WTC11 (cell line): ENCODE results near the gene PIK3C2A.

Experiments used
- CTCF ChIP-seq: fragments of 200-600 bp; IDR thresholded peaks from 2 replicates; pipeline ENCODE4 v1.8.0; 2022; ENCODE audit warnings: antibody characterized with exemption
- JUN ChIP-seq: sonication (generic); formaldehyde crosslinking; IDR thresholded peaks from 2 replicates; pipeline ENCODE4 v1.8.0; 2023; ENCODE audit warnings: mild to moderate bottlenecking, missing genetic modification reagents
- MYBL2 ChIP-seq: sonication (generic); formaldehyde crosslinking; IDR thresholded peaks from 2 replicates; pipeline ENCODE4 v1.8.1; 2023; ENCODE audit warnings: mild to moderate bottlenecking, moderate library complexity, missing genetic modification reagents
- ZNF121 ChIP-seq: sonication (generic); formaldehyde crosslinking; IDR thresholded peaks from 2 replicates; pipeline ENCODE4 v1.8.0; 2023; ENCODE audit warnings: missing genetic modification reagents
- ZNF317 ChIP-seq: sonication (generic); formaldehyde crosslinking; IDR thresholded peaks from 2 replicates; pipeline ENCODE4 v1.8.1; 2023; ENCODE audit warnings: low read depth, mild to moderate bottlenecking, moderate library complexity, missing genetic modification reagents, borderline replicate concordance
- ZNF671 ChIP-seq: fragments of 250-450 bp; sonication (Bioruptor Pico); IDR thresholded peaks from 2 replicates; pipeline ENCODE4 v1.8.0; 2021; ENCODE audit warnings: mild to moderate bottlenecking
- TF ChIP-seq, protein P1 (sequence below): sonication (generic); formaldehyde crosslinking; IDR thresholded peaks from 2 replicates; pipeline ENCODE4 v1.8.1; 2023; ENCODE audit warnings: mild to moderate bottlenecking, missing genetic modification reagents, moderate library complexity
- TF ChIP-seq, protein P2 (sequence below): fragments of 250-450 bp; sonication (Bioruptor Pico); IDR thresholded peaks from 2 replicates; pipeline ENCODE4 v1.9.0; 2021; ENCODE audit warnings: mild to moderate bottlenecking
- TF ChIP-seq, protein P3 (sequence below): sonication (generic); formaldehyde crosslinking; IDR thresholded peaks from 2 replicates; pipeline ENCODE4 v1.8.1; 2023; ENCODE audit warnings: mild to moderate bottlenecking, missing genetic modification reagents, moderate library complexity
- TF ChIP-seq, protein P4 (sequence below): sonication (generic); formaldehyde crosslinking; IDR thresholded peaks from 2 replicates; pipeline ENCODE4 v1.8.1; 2022; ENCODE audit warnings: mild to moderate bottlenecking, missing genetic modification reagents, moderate library complexity, borderline replicate concordance
- TF ChIP-seq, protein P5 (sequence below): sonication (generic); formaldehyde crosslinking; IDR thresholded peaks from 2 replicates; pipeline ENCODE4 v1.8.0; 2023; ENCODE audit warnings: missing genetic modification reagents

DNA sequence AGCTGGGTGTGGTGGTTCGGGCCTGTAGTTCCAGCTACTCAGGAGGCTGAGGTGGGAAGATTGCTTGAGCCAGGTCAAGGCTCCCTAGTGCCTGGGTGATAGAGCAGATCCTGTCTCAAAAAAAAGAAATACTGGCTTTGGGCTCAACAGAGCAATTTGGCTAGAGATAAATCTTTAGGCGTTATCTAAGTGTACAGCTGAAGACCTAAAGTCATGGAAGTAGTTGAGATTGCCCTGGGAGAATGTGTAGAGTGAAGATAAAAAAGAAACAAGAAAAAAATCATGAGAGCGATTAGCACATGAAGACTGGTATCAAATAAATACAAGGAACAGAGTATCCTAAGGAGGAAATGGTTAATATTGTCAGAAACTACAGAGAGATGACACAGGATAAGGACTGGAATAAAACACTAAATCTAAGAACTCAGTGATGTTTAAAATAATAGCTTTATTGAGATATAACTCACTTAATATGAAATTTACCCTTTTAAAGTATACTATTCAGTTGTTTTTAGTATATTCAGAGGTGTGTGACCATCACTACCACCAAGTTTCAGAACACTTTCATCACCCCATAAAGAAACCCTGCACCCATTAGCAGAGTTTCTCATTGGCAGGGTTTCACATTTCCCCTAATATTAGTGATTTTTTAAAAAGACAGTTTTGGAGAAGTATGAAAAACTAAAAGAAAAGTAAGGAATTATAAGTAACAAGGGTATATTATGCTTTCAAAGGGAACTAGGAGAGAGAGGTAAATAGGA lies 20.7 kb downstream of the PIK3C2A start:
- no peak for TF ChIP-seq MYBL2 (CRISPR knock-in tag)
- no peak for TF ChIP-seq ZNF121 (CRISPR knock-in tag)
- TF ChIP-seq CTCF: no peak
- TF ChIP-seq ZNF671: no peak
- TF ChIP-seq, protein P1, sequence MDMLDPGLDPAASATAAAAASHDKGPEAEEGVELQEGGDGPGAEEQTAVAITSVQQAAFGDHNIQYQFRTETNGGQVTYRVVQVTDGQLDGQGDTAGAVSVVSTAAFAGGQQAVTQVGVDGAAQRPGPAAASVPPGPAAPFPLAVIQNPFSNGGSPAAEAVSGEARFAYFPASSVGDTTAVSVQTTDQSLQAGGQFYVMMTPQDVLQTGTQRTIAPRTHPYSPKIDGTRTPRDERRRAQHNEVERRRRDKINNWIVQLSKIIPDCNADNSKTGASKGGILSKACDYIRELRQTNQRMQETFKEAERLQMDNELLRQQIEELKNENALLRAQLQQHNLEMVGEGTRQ (CRISPR knock-in tag): no peak
- TF ChIP-seq ZNF317 (CRISPR knock-in tag): no peak
- no peak for TF ChIP-seq JUN (CRISPR knock-in tag)
- TF ChIP-seq, protein P2, sequence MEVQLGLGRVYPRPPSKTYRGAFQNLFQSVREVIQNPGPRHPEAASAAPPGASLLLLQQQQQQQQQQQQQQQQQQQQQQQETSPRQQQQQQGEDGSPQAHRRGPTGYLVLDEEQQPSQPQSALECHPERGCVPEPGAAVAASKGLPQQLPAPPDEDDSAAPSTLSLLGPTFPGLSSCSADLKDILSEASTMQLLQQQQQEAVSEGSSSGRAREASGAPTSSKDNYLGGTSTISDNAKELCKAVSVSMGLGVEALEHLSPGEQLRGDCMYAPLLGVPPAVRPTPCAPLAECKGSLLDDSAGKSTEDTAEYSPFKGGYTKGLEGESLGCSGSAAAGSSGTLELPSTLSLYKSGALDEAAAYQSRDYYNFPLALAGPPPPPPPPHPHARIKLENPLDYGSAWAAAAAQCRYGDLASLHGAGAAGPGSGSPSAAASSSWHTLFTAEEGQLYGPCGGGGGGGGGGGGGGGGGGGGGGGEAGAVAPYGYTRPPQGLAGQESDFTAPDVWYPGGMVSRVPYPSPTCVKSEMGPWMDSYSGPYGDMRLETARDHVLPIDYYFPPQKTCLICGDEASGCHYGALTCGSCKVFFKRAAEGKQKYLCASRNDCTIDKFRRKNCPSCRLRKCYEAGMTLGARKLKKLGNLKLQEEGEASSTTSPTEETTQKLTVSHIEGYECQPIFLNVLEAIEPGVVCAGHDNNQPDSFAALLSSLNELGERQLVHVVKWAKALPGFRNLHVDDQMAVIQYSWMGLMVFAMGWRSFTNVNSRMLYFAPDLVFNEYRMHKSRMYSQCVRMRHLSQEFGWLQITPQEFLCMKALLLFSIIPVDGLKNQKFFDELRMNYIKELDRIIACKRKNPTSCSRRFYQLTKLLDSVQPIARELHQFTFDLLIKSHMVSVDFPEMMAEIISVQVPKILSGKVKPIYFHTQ (CRISPR knock-in tag): no peak
- TF ChIP-seq, protein P3, sequence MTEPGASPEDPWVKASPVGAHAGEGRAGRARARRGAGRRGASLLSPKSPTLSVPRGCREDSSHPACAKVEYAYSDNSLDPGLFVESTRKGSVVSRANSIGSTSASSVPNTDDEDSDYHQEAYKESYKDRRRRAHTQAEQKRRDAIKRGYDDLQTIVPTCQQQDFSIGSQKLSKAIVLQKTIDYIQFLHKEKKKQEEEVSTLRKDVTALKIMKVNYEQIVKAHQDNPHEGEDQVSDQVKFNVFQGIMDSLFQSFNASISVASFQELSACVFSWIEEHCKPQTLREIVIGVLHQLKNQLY (CRISPR knock-in tag): no peak
- TF ChIP-seq, protein P4, sequence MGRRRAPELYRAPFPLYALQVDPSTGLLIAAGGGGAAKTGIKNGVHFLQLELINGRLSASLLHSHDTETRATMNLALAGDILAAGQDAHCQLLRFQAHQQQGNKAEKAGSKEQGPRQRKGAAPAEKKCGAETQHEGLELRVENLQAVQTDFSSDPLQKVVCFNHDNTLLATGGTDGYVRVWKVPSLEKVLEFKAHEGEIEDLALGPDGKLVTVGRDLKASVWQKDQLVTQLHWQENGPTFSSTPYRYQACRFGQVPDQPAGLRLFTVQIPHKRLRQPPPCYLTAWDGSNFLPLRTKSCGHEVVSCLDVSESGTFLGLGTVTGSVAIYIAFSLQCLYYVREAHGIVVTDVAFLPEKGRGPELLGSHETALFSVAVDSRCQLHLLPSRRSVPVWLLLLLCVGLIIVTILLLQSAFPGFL (CRISPR knock-in tag): no peak
- TF ChIP-seq, protein P5, sequence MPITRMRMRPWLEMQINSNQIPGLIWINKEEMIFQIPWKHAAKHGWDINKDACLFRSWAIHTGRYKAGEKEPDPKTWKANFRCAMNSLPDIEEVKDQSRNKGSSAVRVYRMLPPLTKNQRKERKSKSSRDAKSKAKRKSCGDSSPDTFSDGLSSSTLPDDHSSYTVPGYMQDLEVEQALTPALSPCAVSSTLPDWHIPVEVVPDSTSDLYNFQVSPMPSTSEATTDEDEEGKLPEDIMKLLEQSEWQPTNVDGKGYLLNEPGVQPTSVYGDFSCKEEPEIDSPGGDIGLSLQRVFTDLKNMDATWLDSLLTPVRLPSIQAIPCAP: no peak
